Naive thymus-derived CD8-positive, alpha-beta T cell (primary cell): ENCODE results near the gene RIPPLY2. TPM values are rescaled to one million over a fixed set of nuclear protein-coding genes. Genes with fewer than 3 reads are reported as not detected.

Experiments used
- ATAC-seq, 2 donors: fragments of 150-1000 bp; cut with Tn5 transposase in 1 of 2; sonication (Bioruptor Pico), chemical (Tn5 transposase) in 1 of 2; 1 replicate in 1 of 2; 2 replicates in 1 of 2; pipeline ENCODE4 v1.10.0; 2021; ENCODE audit warnings: mild to moderate bottlenecking in 2 of 2, moderate library complexity in 2 of 2
- POLR2A ChIA-PET: fragments of 350-600 bp; sonication (Branson Sonifier 250); formaldehyde crosslinking; loops from one replicate; lab custom pipeline; 2021; ENCODE audit warnings: antibody characterized with exemption; lab: Charles Lee
- DNase-seq, 10 donors: peaks; one replicate each; pipeline versions ENCODE4 v3.0.0 to v3.0.0-alpha.2; 2020 to 2022
- H3K27ac Mint-ChIP-seq, 10 donors: one replicate each; pipeline ENCODE4 v1.8.0; 2020 to 2022; ENCODE audit warnings: mild to moderate bottlenecking in 10 of 10, mixed read lengths in 10 of 10, moderate library complexity in 4 of 10, inconsistent platforms in 1 of 10
- H3K27me3 Mint-ChIP-seq, 5 donors: one replicate each; pipeline ENCODE4 v1.8.0; 2021 to 2022; ENCODE audit warnings: mixed read lengths in 5 of 5
- H3K36me3 Mint-ChIP-seq, 3 donors: one replicate each; pipeline ENCODE4 v1.8.0; 2020 to 2022; ENCODE audit warnings: mixed read lengths in 3 of 3, mild to moderate bottlenecking in 2 of 3, inconsistent platforms in 1 of 3
- H3K4me1 Mint-ChIP-seq, 4 donors: one replicate each; pipeline ENCODE4 v1.8.0; 2021 to 2022; ENCODE audit warnings: mixed read lengths in 4 of 4
- H3K4me3 Mint-ChIP-seq, 10 donors: one replicate each; pipeline ENCODE4 v1.8.0; 2020 to 2022; ENCODE audit warnings: mild to moderate bottlenecking in 10 of 10, mixed read lengths in 10 of 10, moderate library complexity in 6 of 10, inconsistent platforms in 1 of 10
- H3K9me3 Mint-ChIP-seq, 9 donors: one replicate each; pipeline ENCODE4 v1.8.0; 2020 to 2022; ENCODE audit warnings: mixed read lengths in 9 of 9, mild to moderate bottlenecking in 3 of 9, inconsistent platforms in 1 of 9, moderate library complexity in 1 of 9
- polyA plus RNA-seq, 3 donors: library from polyadenylated mRNA; unstranded; fragments of 300-500 nt; fragmentation: Illumina TruSeq; gene quantifications; one replicate each; pipeline ENCODE4 v1.2.3, GENCODE V29; 2021
- total RNA-seq, 8 experiments: library from RNA in 2 of 8; stranded (reverse) in 2 of 8; gene quantifications; one replicate each; pipeline ENCODE4 v1.2.3 and lab custom pipeline; 2021 to 2026

RIPPLY2 gene
- total and polyA plus RNA-seq, 5 experiments from 2014 or later, result not detected

- Mint-ChIP-seq H3K36me3 (peaks cover 24 to 39% (median 39%) of the 10 kb centered on the region in 3 donors), H3K9me3 (peaks cover 0 to 20% (median 11%) of the 10 kb centered on the region in 9 donors), H3K27me3 (no peaks in the 10 kb centered on the region), H3K27ac (peak overlapping the region in 3 of 10 donors; percentile 5 to 18 (median 9)), H3K4me1 (peaks cover 32 to 65% (median 41%) of the 10 kb centered on the region in 4 donors), H3K4me3 (no peak overlapping the region)
- no peak for DNase-seq
- ATAC-seq, result no peak
- POLR2A ChIA-PET, result no interaction called here
Observed at GRCh38 chr6:83862776-83863471, 9.8 kb downstream of the RIPPLY2 start.

GRCh38 chr6:83867043-83867442, 13.9 kb downstream of the RIPPLY2 start:
- peak overlapping the region in 1 of 10 donors; percentile 9 for H3K27ac Mint-ChIP-seq
- no peaks in the 10 kb centered on the region for H3K27me3 Mint-ChIP-seq
- DNase-seq, result no peak
- peaks cover 0 to 29% (median 12%) of the 10 kb centered on the region in 9 donors for H3K9me3 Mint-ChIP-seq
- no peak overlapping the region for H3K4me3 Mint-ChIP-seq
- H3K36me3 Mint-ChIP-seq, result peaks cover 34 to 70% (median 59%) of the 10 kb centered on the region in 3 donors
- no peak for ATAC-seq
- POLR2A ChIA-PET, result no interaction called here
- peaks cover 21 to 46% (median 25%) of the 10 kb centered on the region in 4 donors for H3K4me1 Mint-ChIP-seq

- H3K4me1 Mint-ChIP-seq, result peaks cover 16 to 46% (median 25%) of the 10 kb centered on the region in 4 donors
- POLR2A ChIA-PET, result no interaction called here
- no peak overlapping the region for H3K4me3 Mint-ChIP-seq
Observed at GRCh38 chr6:83867527-83868161, 14.5 kb downstream of the RIPPLY2 start.

GRCh38 chr6:83868639-83869038, 15.5 kb downstream of the RIPPLY2 start:
- no peak for DNase-seq
- POLR2A ChIA-PET, result no interaction called here
- no peak overlapping the region for H3K4me3 Mint-ChIP-seq
- ATAC-seq, result no peak
- H3K27ac Mint-ChIP-seq, result no peak overlapping the region
- H3K27me3 Mint-ChIP-seq, result no peaks in the 10 kb centered on the region
- peaks cover 17 to 47% (median 31%) of the 10 kb centered on the region in 4 donors for H3K4me1 Mint-ChIP-seq
- peaks cover 36 to 73% (median 62%) of the 10 kb centered on the region in 3 donors for H3K36me3 Mint-ChIP-seq
- H3K9me3 Mint-ChIP-seq, result peaks cover 0 to 29% (median 12%) of the 10 kb centered on the region in 9 donors

More at GRCh38 chr6:83867527-83868161, 14.5 kb downstream of the RIPPLY2 start:
- H3K27ac Mint-ChIP-seq, result peak overlapping the region in 2 of 10 donors; percentile 9 to 10
- DNase-seq (peak in 4 of 10 donors; percentile 5 to 32 (median 8)), ATAC-seq (no peak)
- H3K27me3 Mint-ChIP-seq, result no peaks in the 10 kb centered on the region
- peaks cover 0 to 29% (median 12%) of the 10 kb centered on the region in 9 donors for H3K9me3 Mint-ChIP-seq
- peaks cover 34 to 72% (median 62%) of the 10 kb centered on the region in 3 donors for H3K36me3 Mint-ChIP-seq

DNA sequence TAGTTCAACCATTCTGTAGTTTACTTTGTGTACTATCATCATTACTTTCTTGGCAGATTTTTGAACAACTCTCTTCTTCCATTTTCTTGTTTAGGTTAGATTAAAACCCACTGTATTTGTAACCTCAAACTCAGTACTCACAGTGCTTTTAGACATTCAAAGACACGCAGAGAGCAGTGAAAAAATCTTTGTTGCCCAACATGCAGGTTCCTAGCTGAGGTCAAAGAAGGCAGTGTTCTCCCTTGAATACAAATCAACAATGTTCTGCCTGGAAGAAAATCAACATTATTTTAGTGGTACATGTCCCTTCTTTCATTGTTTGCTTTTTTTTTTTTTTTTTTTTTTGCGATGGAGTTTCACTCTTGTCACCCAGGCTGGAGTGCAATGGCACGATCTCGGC, 17.5 kb downstream of the RIPPLY2 start:
- no peaks in the 10 kb centered on the region for H3K27me3 Mint-ChIP-seq
- no peak for ATAC-seq
- POLR2A ChIA-PET, result no interaction called here
- H3K4me1 Mint-ChIP-seq, result peaks cover 22 to 42% (median 39%) of the 10 kb centered on the region in 4 donors
- H3K27ac Mint-ChIP-seq, result no peak overlapping the region
- H3K4me3 Mint-ChIP-seq, result no peak overlapping the region
- DNase-seq, result no peak
- peaks cover 0 to 29% (median 12%) of the 10 kb centered on the region in 9 donors for H3K9me3 Mint-ChIP-seq
- H3K36me3 Mint-ChIP-seq, result peaks cover 28 to 58% (median 45%) of the 10 kb centered on the region in 3 donors

GRCh38 chr6:83872386-83873118, 19.4 kb downstream of the RIPPLY2 start:
- H3K27ac Mint-ChIP-seq, result peak overlapping the region in 1 of 10 donors; percentile 12
- ATAC-seq (no peak), DNase-seq (no peak)
- H3K27me3 Mint-ChIP-seq, result no peaks in the 10 kb centered on the region
- H3K4me1 Mint-ChIP-seq, result peaks cover 16 to 47% (median 44%) of the 10 kb centered on the region in 4 donors
- peaks cover 14 to 43% (median 26%) of the 10 kb centered on the region in 3 donors for H3K36me3 Mint-ChIP-seq
- no peak overlapping the region for H3K4me3 Mint-ChIP-seq
- POLR2A ChIA-PET, result no interaction called here
- H3K9me3 Mint-ChIP-seq, result peaks cover 0 to 12% (median 3%) of the 10 kb centered on the region in 9 donors

GRCh38 chr6:83873869-83874268, 20.7 kb downstream of the RIPPLY2 start:
- peaks cover 9 to 33% (median 13%) of the 10 kb centered on the region in 3 donors for H3K36me3 Mint-ChIP-seq
- no peak for ATAC-seq
- no peaks in the 10 kb centered on the region for H3K27me3 Mint-ChIP-seq
- peaks cover 15 to 52% (median 49%) of the 10 kb centered on the region in 4 donors for H3K4me1 Mint-ChIP-seq
- H3K4me3 Mint-ChIP-seq, result peak overlapping the region in 6 of 10 donors; percentile 0 to 45 (median 16)
- H3K9me3 Mint-ChIP-seq, result peaks cover 0 to 3% (median 0%) of the 10 kb centered on the region in 9 donors
- no peak for DNase-seq
- H3K27ac Mint-ChIP-seq, result peak overlapping the region in 8 of 10 donors; percentile 3 to 71 (median 35)
- POLR2A ChIA-PET, result no interaction called here

DNA sequence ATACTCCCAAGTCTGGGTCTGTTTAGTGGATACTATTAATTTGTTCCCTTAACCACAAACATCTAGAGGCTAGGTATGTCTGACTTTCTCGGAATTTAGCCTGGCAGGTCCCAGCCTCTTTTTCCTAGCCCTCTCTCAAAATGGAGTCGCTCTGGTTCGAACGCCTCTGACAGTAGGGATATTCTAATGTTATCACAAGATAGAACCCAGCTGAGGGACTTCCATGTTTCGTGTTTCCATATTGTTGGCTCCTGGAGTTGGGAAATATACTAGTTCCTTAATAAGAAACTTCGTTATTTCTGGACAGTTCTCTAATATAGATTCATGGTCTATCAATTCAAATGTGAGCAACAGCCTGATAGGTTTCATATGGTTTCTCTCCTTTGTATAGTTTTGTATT, 22.7 kb downstream of the RIPPLY2 start:
- ATAC-seq (no peak), DNase-seq (no peak)
- no peak overlapping the region for H3K4me3 Mint-ChIP-seq
- no peaks in the 10 kb centered on the region for H3K27me3 Mint-ChIP-seq
- H3K27ac Mint-ChIP-seq, result no peak overlapping the region
- peaks cover 21 to 68% (median 62%) of the 10 kb centered on the region in 4 donors for H3K4me1 Mint-ChIP-seq
- peaks cover 3 to 20% (median 5%) of the 10 kb centered on the region in 3 donors for H3K36me3 Mint-ChIP-seq
- peaks cover 0 to 3% (median 0%) of the 10 kb centered on the region in 9 donors for H3K9me3 Mint-ChIP-seq
- POLR2A ChIA-PET, result no interaction called here

DNA sequence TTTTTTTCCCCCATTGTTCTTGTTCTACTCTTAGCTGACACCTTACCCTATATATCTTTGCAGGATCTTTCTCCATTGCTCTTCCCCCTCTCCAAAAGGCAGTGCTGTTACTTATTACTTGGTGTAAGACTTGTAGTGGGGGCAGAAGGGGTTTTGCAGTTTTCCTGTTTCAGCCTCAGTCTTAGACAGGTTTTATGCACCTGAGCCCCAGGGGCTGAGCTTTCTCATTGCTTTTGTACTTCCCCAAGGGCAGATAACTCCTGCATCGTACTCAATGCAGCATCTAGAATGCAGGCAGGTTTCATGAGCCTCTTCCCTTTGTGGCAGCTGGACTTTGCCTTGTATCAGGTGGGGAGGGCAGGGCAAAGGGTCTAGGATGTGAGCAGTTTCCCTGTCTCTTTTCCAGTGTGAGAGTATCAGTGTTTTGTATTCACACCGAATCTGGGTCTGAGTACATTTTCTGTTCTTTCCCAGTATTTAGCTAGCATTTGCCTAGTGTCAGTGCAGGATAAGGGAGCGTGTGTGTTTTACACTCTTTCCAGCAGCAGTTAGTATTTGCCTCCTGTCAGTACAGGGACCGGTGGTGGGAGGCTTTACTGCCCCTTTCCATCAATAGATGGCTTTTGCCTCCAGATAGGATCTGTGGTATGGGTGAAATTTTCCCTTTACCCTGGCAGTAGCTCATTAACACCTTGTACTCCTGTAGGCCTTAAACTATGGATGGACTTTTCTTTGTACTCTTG, 25.9 kb downstream of the RIPPLY2 start:
- no peak for ATAC-seq
- H3K9me3 Mint-ChIP-seq, result peaks cover 0 to 3% (median 0%) of the 10 kb centered on the region in 9 donors
- POLR2A ChIA-PET, result interaction anchor here (0.6 kb wide), 1 partner anchor 1855 kb away, joined by 3 read pairs; no protein-coding TSS in a partner anchor
- peak overlapping the region in 4 of 10 donors; percentile 1 to 55 (median 37) for H3K27ac Mint-ChIP-seq
- peaks cover 0 to 15% (median 0%) of the 10 kb centered on the region in 3 donors for H3K36me3 Mint-ChIP-seq
- H3K4me1 Mint-ChIP-seq, result peaks cover 15 to 48% (median 43%) of the 10 kb centered on the region in 4 donors
- H3K4me3 Mint-ChIP-seq, result no peak overlapping the region
- H3K27me3 Mint-ChIP-seq, result no peaks in the 10 kb centered on the region
- DNase-seq, result no peak

DNA sequence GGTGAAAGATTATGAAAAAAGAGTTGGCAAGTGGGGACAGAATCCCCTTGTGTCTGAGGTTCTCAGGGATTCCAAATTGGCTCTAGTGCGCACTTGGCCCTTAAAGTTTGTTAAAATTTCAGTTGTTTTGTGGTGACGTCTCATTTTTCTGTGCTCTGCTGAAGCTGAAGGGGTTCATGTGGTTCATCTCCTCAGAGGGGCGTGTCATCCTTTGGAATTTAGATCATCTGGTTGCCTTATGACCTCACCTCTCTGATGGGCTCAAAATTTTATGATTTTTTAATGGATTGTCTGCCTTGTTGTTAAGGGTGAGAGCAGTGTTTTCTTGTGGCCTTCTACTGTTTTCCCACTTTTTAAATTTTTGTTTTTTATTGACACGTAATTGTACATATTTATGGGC, 26.6 kb downstream of the RIPPLY2 start:
- Mint-ChIP-seq H3K36me3 (peaks cover 0 to 13% (median 0%) of the 10 kb centered on the region in 3 donors), H3K4me1 (peaks cover 14 to 47% (median 43%) of the 10 kb centered on the region in 4 donors), H3K27ac (peak overlapping the region in 4 of 10 donors; percentile 7 to 66 (median 52)), H3K27me3 (no peaks in the 10 kb centered on the region), H3K4me3 (no peak overlapping the region), H3K9me3 (no peaks in the 10 kb centered on the region)
- POLR2A ChIA-PET, result interaction anchor here (0.6 kb wide), 1 partner anchor 1855 kb away, joined by 3 read pairs; no protein-coding TSS in a partner anchor
- DNase-seq, result no peak
- no peak for ATAC-seq

- POLR2A ChIA-PET, result no interaction called here
- peaks cover 12 to 35% (median 31%) of the 10 kb centered on the region in 4 donors for H3K4me1 Mint-ChIP-seq
- peaks cover 0 to 10% (median 0%) of the 10 kb centered on the region in 3 donors for H3K36me3 Mint-ChIP-seq
- H3K4me3 Mint-ChIP-seq, result no peak overlapping the region
- ATAC-seq (no peak), DNase-seq (no peak)
- peak overlapping the region in 3 of 10 donors; percentile 15 to 48 (median 22) for H3K27ac Mint-ChIP-seq
- no peaks in the 10 kb centered on the region for H3K27me3 Mint-ChIP-seq
- H3K9me3 Mint-ChIP-seq, result no peaks in the 10 kb centered on the region
Observed at GRCh38 chr6:83883240-83883639, 30.1 kb downstream of the RIPPLY2 start.
